DOHH2 (cell line): ENCODE measurements around the gene ITGB1BP2.
"Not testable (repeated sequence)": the region's sequence is repeated elsewhere in the genome, so short reads cannot be mapped to it uniquely, and the experiment has no call there.

ENCODE experiments used
- H3F3A ChIP-seq: fragments of 200-600 bp; sonication (generic), shearing (Covaris generic); 2 replicates; pipeline ENCODE4 v1.6.0; 2016; ENCODE audit warnings: antibody characterized with exemption, mild to moderate bottlenecking; ENCODE audit not compliant: control insufficient read depth, insufficient read depth
- H3K27ac ChIP-seq: fragments of 200-600 bp; sonication (generic); 2 replicates; pipeline ENCODE4 v1.5.1; 2014; ENCODE audit warnings: low read depth, mild to moderate bottlenecking, low read length, moderate library complexity
- H3K27me3 ChIP-seq: fragments of 200-600 bp; sonication (generic); 2 replicates; pipeline ENCODE4 v1.6.1; 2014; ENCODE audit warnings: mild to moderate bottlenecking, low read length, mixed read lengths; ENCODE audit not compliant: control insufficient read depth
- H3K36me3 ChIP-seq: fragments of 200-600 bp; sonication (generic); 2 replicates; pipeline ENCODE4 v1.6.1; 2014; ENCODE audit warnings: mild to moderate bottlenecking, low read length, moderate library complexity, mixed read lengths; ENCODE audit not compliant: control insufficient read depth
- H3K4me1 ChIP-seq: fragments of 200-600 bp; sonication (generic); 2 replicates; pipeline ENCODE4 v1.6.1; 2014; ENCODE audit warnings: mild to moderate bottlenecking, low read length, mixed read lengths; ENCODE audit not compliant: control insufficient read depth
- H3K4me2 ChIP-seq: fragments of 200-600 bp; sonication (generic); 2 replicates; pipeline ENCODE4 v1.6.0; 2014; ENCODE audit warnings: mild to moderate bottlenecking, low read length, moderate library complexity
- H3K4me3 ChIP-seq: fragments of 200-600 bp; sonication (generic); 2 replicates; pipeline ENCODE4 v1.5.1; 2014; ENCODE audit warnings: mild to moderate bottlenecking, low read length, mixed read lengths
- H3K79me2 ChIP-seq: fragments of 200-600 bp; sonication (generic); 2 replicates; pipeline ENCODE4 v1.6.1; 2014; ENCODE audit warnings: mild to moderate bottlenecking, low read length, mixed read lengths; ENCODE audit not compliant: control insufficient read depth
- H3K9me2 ChIP-seq: fragments of 200-600 bp; sonication (generic); replicated peaks from 2 replicates; pipeline ENCODE4 v1.6.1; 2014; ENCODE audit warnings: mild to moderate bottlenecking, low read length, mixed read lengths; ENCODE audit not compliant: control insufficient read depth
- H3K9me3 ChIP-seq: fragments of 200-600 bp; sonication (generic); 2 replicates; pipeline ENCODE4 v1.6.1; 2014; ENCODE audit warnings: antibody characterized with exemption, low read length, mixed read lengths; ENCODE audit not compliant: control insufficient read depth, insufficient read depth
- H4K20me1 ChIP-seq: fragments of 200-600 bp; sonication (generic); 2 replicates; pipeline ENCODE4 v1.6.0; 2014; ENCODE audit warnings: low read depth, mild to moderate bottlenecking, antibody characterized with exemption, low read length, moderate library complexity; ENCODE audit not compliant: control insufficient read depth, insufficient read depth
- EZH2phosphoT487 ChIP-seq: fragments of 200-600 bp; sonication (generic); IDR thresholded peaks from 2 replicates; pipeline ENCODE4 v1.6.1; 2017; ENCODE audit warnings: borderline replicate concordance, mild to moderate bottlenecking, antibody characterized with exemption, low read length, moderate library complexity, mixed read lengths
- TF ChIP-seq, protein P1 (sequence below): fragments of 200-600 bp; sonication (generic); IDR thresholded peaks from one replicate; pipeline ENCODE4 v1.5.1; 2014; ENCODE audit warnings: antibody characterized with exemption, mild to moderate bottlenecking, low read depth, low read length; ENCODE audit not compliant: poor library complexity, severe bottlenecking

Gene ITGB1BP2

DNA sequence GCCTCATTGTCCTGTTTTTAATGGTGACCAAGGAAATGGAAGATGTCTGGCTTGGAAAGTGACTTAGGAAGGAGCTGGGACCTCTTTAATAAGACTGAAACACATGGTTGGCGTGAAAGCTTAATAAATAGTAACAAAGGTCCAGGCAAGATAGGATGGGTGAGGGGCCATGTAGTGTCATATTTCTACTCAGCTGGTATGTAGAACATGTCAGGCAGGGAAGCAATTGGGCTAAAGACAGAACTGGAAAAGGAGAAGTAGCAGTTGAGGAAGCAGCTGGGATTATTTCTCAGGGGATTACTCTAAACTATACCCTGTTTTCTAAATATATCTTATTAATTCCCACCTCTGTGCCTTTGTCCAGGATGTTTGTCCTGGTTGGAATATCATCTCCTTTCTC, 18.6 kb downstream of the ITGB1BP2 start:
- no peak overlapping the region for H3K4me2 ChIP-seq
- no peak overlapping the region for H3K27ac ChIP-seq
- no peaks in the 10 kb centered on the region for H3K79me2 ChIP-seq
- TF ChIP-seq EZH2phosphoT487, result no peak
- TF ChIP-seq, protein P1, sequence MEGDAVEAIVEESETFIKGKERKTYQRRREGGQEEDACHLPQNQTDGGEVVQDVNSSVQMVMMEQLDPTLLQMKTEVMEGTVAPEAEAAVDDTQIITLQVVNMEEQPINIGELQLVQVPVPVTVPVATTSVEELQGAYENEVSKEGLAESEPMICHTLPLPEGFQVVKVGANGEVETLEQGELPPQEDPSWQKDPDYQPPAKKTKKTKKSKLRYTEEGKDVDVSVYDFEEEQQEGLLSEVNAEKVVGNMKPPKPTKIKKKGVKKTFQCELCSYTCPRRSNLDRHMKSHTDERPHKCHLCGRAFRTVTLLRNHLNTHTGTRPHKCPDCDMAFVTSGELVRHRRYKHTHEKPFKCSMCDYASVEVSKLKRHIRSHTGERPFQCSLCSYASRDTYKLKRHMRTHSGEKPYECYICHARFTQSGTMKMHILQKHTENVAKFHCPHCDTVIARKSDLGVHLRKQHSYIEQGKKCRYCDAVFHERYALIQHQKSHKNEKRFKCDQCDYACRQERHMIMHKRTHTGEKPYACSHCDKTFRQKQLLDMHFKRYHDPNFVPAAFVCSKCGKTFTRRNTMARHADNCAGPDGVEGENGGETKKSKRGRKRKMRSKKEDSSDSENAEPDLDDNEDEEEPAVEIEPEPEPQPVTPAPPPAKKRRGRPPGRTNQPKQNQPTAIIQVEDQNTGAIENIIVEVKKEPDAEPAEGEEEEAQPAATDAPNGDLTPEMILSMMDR, result no peak
- no peaks in the 10 kb centered on the region for H3K27me3 ChIP-seq
- no peaks in the 10 kb centered on the region for H3K9me3 ChIP-seq
- no peaks in the 10 kb centered on the region for H4K20me1 ChIP-seq
- H3K36me3 ChIP-seq, result no peaks in the 10 kb centered on the region
- no peak overlapping the region for H3K4me3 ChIP-seq
- H3F3A ChIP-seq, result no peaks in the 10 kb centered on the region
- no peaks in the 10 kb centered on the region for H3K9me2 ChIP-seq
- H3K4me1 ChIP-seq, result no peaks in the 10 kb centered on the region

DNA sequence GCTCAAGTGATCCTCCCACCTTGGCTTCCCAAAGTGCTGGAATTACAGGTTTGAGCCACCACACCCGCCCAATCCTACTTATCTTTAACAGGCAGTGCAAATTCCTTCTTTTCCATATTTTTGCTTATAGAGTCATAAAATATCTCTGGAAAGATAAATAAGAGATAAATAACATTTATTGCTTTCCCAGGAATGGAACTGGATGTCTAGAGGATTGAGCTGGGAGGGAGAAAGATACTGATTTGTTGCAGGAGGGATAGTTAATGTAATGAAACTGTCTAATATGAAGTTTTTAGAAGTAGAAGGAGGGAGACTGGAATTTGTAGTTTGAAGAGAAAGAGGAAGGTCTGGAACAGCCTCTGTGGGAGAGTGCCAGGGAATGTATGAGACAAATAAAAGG, 20.2 kb downstream of the ITGB1BP2 start:
- no peak overlapping the region for H3K4me2 ChIP-seq
- no peaks in the 10 kb centered on the region for H3K9me3 ChIP-seq
- TF ChIP-seq, protein P1, result no peak
- TF ChIP-seq EZH2phosphoT487, result no peak
- no peaks in the 10 kb centered on the region for H3K79me2 ChIP-seq
- H3K27me3 ChIP-seq, result no peaks in the 10 kb centered on the region
- no peak overlapping the region for H3K4me3 ChIP-seq
- H3K27ac ChIP-seq, result no peak overlapping the region
- H4K20me1 ChIP-seq, result no peaks in the 10 kb centered on the region
- H3K9me2 ChIP-seq, result no peaks in the 10 kb centered on the region
- H3K4me1 ChIP-seq, result no peaks in the 10 kb centered on the region
- no peaks in the 10 kb centered on the region for H3F3A ChIP-seq
- no peaks in the 10 kb centered on the region for H3K36me3 ChIP-seq

DNA sequence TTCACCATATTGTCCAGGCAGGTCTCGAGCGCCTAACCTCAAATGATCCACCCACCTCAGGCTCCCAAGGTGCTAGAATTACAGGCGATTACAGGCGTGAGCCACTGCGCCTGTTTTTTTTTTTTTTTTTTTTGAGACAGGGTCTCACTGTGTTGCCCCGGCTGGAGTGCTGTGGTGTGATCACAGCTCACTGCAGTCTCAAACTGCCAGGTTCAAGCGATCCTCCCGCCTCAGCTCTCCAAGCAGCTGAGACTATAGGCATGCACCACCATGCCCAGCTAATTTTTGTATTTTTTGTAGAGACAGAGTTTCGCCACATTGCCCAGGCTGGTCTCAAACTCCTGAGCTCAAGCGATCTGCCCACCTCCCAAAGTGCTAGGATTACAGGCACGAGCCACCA, 22.9 kb downstream of the ITGB1BP2 start:
- H4K20me1 ChIP-seq, H3K9me3 ChIP-seq, H3F3A ChIP-seq, H3K79me2 ChIP-seq, H3K4me2 ChIP-seq, H3K9me2 ChIP-seq, H3K27me3 ChIP-seq, H3K36me3 ChIP-seq, H3K4me3 ChIP-seq, H3K4me1 ChIP-seq, H3K27ac ChIP-seq: not testable (repeated sequence)

DNA sequence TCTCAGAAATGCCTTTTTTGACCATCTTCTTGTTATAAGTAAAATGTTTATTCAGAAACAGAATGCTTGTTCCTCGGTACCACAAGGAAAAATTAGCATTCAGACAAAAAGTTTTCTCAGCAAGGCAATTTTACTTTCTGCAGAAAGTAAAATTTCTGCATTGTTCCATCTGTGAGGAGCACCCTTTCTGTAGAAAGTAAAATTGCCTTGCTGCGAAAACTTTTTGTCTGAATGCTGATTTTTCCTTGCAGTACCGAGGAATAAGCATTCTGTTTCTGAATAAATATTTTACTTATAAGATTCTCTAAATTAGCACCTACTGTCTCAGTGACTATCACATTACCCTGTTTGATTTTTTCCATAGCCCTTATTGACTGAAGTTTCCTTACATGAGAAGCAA, 24.8 kb downstream of the ITGB1BP2 start:
- H3K36me3 ChIP-seq, result no peaks in the 10 kb centered on the region
- H3K4me3 ChIP-seq, result no peak overlapping the region
- no peaks in the 10 kb centered on the region for H3F3A ChIP-seq
- no peak overlapping the region for H3K4me2 ChIP-seq
- H4K20me1 ChIP-seq, result no peaks in the 10 kb centered on the region
- no peaks in the 10 kb centered on the region for H3K27me3 ChIP-seq
- TF ChIP-seq, protein P1, result no peak
- no peak for TF ChIP-seq EZH2phosphoT487
- no peak overlapping the region for H3K27ac ChIP-seq
- H3K4me1 ChIP-seq, result no peaks in the 10 kb centered on the region
- no peaks in the 10 kb centered on the region for H3K9me3 ChIP-seq
- H3K79me2 ChIP-seq, result no peaks in the 10 kb centered on the region
- H3K9me2 ChIP-seq, result no peaks in the 10 kb centered on the region

DNA sequence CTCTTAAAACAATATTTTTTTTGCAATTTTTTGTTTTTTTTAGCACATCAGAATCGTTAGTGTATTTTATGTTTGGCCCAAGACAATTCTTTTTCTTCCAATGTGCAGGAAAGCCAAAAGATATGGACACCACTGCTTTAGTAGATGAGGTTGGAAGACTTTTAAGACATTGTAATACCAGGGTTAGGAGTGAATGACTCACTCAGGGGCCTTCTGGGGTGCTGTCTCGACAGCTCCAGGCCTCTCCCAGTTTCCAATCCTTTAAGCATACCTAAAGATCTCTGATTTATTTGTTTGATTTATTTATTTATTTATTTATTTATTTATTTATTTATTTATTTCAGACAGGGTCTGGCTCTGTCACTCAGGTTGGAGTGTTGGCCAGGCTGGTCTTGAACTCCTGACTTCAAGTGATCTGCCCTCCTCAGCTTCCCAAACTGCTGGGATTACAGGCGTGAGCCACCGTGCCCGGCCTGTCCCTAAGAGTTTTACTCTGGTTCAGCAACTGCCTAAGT, 47.7 kb downstream of the ITGB1BP2 start:
- not testable (repeated sequence) for H3K27me3 ChIP-seq, H4K20me1 ChIP-seq, H3K9me3 ChIP-seq, H3K36me3 ChIP-seq, H3F3A ChIP-seq, H3K4me1 ChIP-seq, H3K4me2 ChIP-seq, H3K4me3 ChIP-seq, H3K9me2 ChIP-seq, H3K79me2 ChIP-seq, H3K27ac ChIP-seq

DNA sequence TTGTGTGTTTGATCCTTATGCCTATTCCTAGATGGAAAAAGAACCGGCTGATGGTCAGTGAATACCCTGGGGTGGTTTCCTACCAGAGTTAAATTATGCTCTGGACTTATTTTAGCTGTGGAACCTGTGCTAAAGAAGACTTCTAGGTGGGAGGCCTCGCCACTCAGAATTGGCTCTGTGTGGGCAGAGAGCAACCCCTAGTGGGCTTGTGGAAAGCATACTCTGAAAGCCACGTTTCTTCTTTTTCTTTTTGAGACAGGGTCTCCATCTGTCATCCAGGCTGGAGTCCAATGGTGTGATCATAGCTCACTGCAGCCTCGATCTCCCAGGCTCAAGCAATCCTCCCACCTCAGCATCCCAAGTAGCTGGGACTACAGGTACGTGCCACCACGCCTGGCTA, 48.3 kb downstream of the ITGB1BP2 start:
- not testable (repeated sequence) for H4K20me1 ChIP-seq, H3K9me3 ChIP-seq, H3K27me3 ChIP-seq, H3K4me1 ChIP-seq, H3K27ac ChIP-seq, H3K79me2 ChIP-seq, H3K4me3 ChIP-seq, H3K36me3 ChIP-seq, H3F3A ChIP-seq, H3K4me2 ChIP-seq, H3K9me2 ChIP-seq
